HFFc6 (cell line): ENCODE measurements around the gene GXYLT2. TPM values are rescaled to one million over a fixed set of nuclear protein-coding genes. Genes with fewer than 3 reads are reported as not detected.

Source experiments
- DNase-seq: peaks from one replicate; pipeline ENCODE4 v3.0.0-alpha.2; 2018
- H3K27ac Mint-ChIP-seq: 2 replicates; pipeline ENCODE4 v1.8.0; 2020; ENCODE audit warnings: mild to moderate bottlenecking, mixed read lengths
- H3K27me3 Mint-ChIP-seq: 2 replicates; pipeline ENCODE4 v1.8.0; 2021; ENCODE audit warnings: mild to moderate bottlenecking, moderate library complexity, mixed read lengths; ENCODE audit not compliant: insufficient read depth
- H3K36me3 Mint-ChIP-seq: 2 replicates; pipeline ENCODE4 v1.8.0; 2021; ENCODE audit warnings: low read depth, mixed read lengths
- H3K4me1 Mint-ChIP-seq: 2 replicates; pipeline ENCODE4 v1.8.0; 2020; ENCODE audit warnings: low read depth, mixed read lengths
- H3K4me3 Mint-ChIP-seq: 2 replicates; pipeline ENCODE4 v1.8.0; 2020; ENCODE audit warnings: mild to moderate bottlenecking, moderate library complexity, mixed read lengths
- H3K9me3 Mint-ChIP-seq: 2 replicates; pipeline ENCODE4 v1.8.0; 2020; ENCODE audit warnings: mild to moderate bottlenecking, mixed read lengths
- total RNA-seq, 6 experiments: library from RNA; stranded (reverse); fragmentation: NEBNext Ultra II Directional; extraction: Animal tissue kit (Norgen Biotek cat#: 25700); gene quantifications; 2 replicates in 1 of 6; 3 replicates in 5 of 6; pipeline ENCODE4 v1.2.3, GENCODE V29; 2021
- TF ChIP-seq, protein P1 (sequence below): fragments of 200-600 bp; sonication (generic); IDR thresholded peaks from 2 replicates; pipeline ENCODE4 v1.5.0; 2021; ENCODE audit warnings: antibody characterized with exemption, mild to moderate bottlenecking

GXYLT2 gene
- total RNA-seq, 6 experiments from 2014 or later: 2.0 to 4.2 (median 2.8) TPM

DNA sequence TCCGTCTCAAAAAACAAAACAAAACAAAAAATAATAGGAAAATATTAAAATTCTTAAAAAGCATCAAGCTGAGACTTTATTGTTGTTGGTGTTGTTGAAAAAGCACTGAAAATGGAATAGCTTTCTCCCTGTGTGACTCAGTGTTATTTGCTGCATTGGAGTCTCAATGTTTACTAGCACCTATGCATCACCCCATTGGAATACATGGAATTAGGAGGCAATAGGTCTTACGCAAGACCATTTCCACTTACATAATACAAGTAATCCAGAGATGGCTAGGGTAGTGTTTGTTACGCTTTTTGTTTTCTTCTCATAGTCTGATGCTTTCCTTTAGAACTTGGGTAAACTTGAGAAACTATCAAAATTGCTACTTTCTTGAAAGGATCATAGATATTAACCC, 15.2 kb downstream of the GXYLT2 start:
- H3K9me3 Mint-ChIP-seq: no peaks in the 10 kb centered on the region
- H3K27me3 Mint-ChIP-seq: peaks cover 3% of the 10 kb centered on the region
- peak; percentile 85 for DNase-seq
- peaks cover 26% of the 10 kb centered on the region for H3K4me1 Mint-ChIP-seq
- no peak overlapping the region for H3K27ac Mint-ChIP-seq
- no peaks in the 10 kb centered on the region for H3K36me3 Mint-ChIP-seq
- TF ChIP-seq, protein P1, sequence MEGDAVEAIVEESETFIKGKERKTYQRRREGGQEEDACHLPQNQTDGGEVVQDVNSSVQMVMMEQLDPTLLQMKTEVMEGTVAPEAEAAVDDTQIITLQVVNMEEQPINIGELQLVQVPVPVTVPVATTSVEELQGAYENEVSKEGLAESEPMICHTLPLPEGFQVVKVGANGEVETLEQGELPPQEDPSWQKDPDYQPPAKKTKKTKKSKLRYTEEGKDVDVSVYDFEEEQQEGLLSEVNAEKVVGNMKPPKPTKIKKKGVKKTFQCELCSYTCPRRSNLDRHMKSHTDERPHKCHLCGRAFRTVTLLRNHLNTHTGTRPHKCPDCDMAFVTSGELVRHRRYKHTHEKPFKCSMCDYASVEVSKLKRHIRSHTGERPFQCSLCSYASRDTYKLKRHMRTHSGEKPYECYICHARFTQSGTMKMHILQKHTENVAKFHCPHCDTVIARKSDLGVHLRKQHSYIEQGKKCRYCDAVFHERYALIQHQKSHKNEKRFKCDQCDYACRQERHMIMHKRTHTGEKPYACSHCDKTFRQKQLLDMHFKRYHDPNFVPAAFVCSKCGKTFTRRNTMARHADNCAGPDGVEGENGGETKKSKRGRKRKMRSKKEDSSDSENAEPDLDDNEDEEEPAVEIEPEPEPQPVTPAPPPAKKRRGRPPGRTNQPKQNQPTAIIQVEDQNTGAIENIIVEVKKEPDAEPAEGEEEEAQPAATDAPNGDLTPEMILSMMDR: no peak
- H3K4me3 Mint-ChIP-seq: no peak overlapping the region

DNA sequence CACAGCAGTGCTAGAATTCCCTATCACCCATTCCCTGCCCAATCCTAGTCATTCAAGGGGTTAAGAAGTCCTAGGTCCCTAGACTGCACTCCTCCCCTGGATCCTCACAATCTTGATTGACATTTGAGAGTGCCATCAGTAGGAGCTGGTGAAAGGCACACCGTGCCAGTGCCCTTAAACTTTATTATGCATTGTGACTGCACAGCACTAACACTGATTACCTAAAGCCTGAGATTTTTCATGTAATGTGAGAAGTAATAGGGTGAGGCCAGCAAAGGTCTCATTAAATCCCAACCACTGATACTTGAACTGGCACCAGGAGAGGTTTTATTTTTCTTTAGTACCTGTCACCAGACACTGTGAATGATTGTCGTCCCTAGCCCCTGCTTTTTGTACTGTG, 16.3 kb downstream of the GXYLT2 start:
- peaks cover 31% of the 10 kb centered on the region for H3K4me1 Mint-ChIP-seq
- H3K4me3 Mint-ChIP-seq: no peak overlapping the region
- H3K27ac Mint-ChIP-seq: no peak overlapping the region
- no peaks in the 10 kb centered on the region for H3K9me3 Mint-ChIP-seq
- peaks cover 1% of the 10 kb centered on the region for H3K27me3 Mint-ChIP-seq
- no peak for DNase-seq
- TF ChIP-seq, protein P1: no peak
- no peaks in the 10 kb centered on the region for H3K36me3 Mint-ChIP-seq

DNA sequence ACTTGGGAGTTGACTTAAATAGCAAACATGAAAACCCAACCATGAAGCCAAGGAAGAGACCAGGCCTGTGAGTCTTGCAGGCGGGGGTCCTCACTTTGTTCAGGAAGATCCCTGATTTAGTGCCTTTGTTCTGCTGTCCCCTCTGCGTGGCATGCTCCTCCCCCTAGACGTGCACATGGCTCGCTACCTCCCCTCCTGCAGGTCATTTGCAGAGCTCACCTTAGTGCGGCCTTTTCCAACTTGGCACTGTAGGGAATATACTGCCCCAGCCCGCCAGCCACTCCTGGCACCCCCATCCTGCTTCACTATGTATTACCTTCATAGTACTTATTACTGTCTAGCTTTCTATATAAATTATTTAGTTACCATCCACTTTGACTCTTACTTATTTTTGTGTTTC, 18.3 kb downstream of the GXYLT2 start:
- Mint-ChIP-seq H3K36me3 (no peaks in the 10 kb centered on the region), H3K4me1 (peaks cover 31% of the 10 kb centered on the region), H3K4me3 (no peak overlapping the region), H3K27me3 (peaks cover 5% of the 10 kb centered on the region), H3K27ac (no peak overlapping the region), H3K9me3 (no peaks in the 10 kb centered on the region)
- TF ChIP-seq, protein P1: no peak
- DNase-seq: no peak

DNA sequence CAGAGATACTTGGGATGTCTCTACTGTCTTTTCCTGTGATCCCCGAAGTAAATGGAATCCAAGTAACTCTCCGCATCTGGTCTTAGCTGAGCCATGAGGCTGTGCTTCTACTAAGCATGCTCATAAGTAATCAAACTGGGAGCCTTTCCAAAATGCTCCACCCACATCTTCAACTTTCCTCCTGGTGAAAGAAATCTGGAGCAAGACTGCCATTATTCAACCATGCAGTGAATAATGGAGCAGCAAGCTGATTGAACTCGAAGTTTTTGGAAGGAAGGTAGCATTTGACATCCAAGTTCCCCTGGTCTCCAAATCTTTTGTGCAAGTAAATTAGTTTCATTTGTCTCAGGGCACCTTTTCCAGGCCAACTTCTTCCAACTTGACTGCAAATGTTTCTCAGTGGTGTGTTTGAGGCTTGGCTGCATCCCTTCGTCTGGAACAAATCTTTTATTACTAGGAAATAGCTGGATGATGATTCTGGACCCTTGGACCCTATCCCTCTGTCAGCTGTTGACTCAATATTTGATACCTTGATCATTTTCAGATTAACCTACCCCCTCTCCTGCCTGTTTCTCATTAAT, 19.4 kb downstream of the GXYLT2 start:
- Mint-ChIP-seq H3K9me3 (no peaks in the 10 kb centered on the region), H3K4me3 (0 out of 2 replicates have a peak overlapping the region, but pooled peaks have one; percentile 18), H3K4me1 (peaks cover 31% of the 10 kb centered on the region), H3K27ac (no peak overlapping the region), H3K36me3 (no peaks in the 10 kb centered on the region), H3K27me3 (peaks cover 5% of the 10 kb centered on the region)
- DNase-seq: peak; percentile 35
- TF ChIP-seq, protein P1: no peak

DNA sequence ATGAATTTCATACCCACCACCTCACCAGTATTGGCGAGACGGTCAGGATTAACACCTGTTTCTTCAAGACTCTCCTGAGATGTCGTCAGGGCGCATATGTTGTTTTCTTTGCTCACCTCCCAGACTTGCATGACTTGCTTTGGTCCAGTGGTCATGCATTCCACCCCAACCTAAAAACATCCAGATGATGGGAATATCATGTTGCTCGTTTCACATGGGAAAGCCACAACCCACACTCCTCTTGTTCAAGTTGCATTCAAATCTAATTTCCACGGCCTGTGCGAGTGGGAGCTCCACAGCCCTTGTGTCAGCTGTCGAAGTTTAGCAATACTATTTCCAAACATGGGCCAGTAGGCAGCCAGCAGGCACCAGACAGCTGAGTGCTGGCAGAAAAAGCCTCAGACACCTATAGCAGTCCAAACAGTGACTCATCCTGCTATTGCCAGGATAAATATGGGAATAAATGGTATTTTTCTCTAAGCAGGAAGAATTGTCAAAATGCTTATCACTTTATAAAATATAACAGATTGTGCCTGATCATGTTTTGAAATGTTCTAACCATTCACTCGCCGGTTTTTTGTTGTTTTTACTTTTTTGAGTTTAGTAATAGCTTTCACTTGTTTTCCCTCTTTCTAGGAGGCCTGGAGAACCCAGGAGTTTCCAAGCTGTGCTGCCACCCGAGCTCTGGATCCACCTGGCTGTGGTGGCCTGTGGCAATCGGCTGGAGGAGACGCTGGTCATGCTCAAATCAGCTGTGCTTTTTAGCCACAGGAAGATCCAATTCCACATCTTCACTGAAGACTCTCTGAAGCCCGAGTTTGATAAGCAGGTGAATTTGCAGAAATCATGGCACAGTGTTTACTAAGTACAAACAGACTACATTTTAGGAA, 20.1 kb downstream of the GXYLT2 start:
- H3K9me3 Mint-ChIP-seq: no peaks in the 10 kb centered on the region
- H3K36me3 Mint-ChIP-seq: no peaks in the 10 kb centered on the region
- TF ChIP-seq, protein P1: no peak
- H3K27me3 Mint-ChIP-seq: peaks cover 5% of the 10 kb centered on the region
- H3K27ac Mint-ChIP-seq: no peak overlapping the region
- peak; percentile 57 for DNase-seq
- 0 out of 2 replicates have a peak overlapping the region, but pooled peaks have one; percentile 18 for H3K4me3 Mint-ChIP-seq
- peaks cover 29% of the 10 kb centered on the region for H3K4me1 Mint-ChIP-seq
